NB4 (cell line): Measurements from ENCODE around the gene MOB3B.

ENCODE experiments used
- DNase-seq: peaks from one replicate; pipeline ENCODE4 v3.0.0; 2010; ENCODE audit warnings: low read depth
- H3K4me3 ChIP-seq: one replicate; pipeline ENCODE4 v1.5.1; 2011; ENCODE audit warnings: mild to moderate bottlenecking, low read depth, low read length, moderate library complexity
- CTCF ChIP-seq: IDR thresholded peaks from one replicate; pipeline ENCODE4 v1.5.1; 2012; ENCODE audit warnings: low read depth, low read length
- MAX ChIP-seq: IDR thresholded peaks from 2 replicates; pipeline ENCODE4 v1.6.1; 2011; ENCODE audit warnings: low read depth, low read length
- MYC ChIP-seq: IDR thresholded peaks from 2 replicates; pipeline ENCODE4 v1.6.1; 2011; ENCODE audit warnings: low read depth, low read length
- POLR2A ChIP-seq: IDR thresholded peaks from 2 replicates; pipeline ENCODE4 v1.6.1; 2011; ENCODE audit warnings: mild to moderate bottlenecking; ENCODE audit not compliant: insufficient read length; ENCODE audit errors: extremely low read depth

The MOB3B gene

GRCh38 chr9:27379311-27380251 is 150.0 kb downstream of the MOB3B start:
- no peak overlapping the region for H3K4me3 ChIP-seq
- no peak for TF ChIP-seq MYC
- TF ChIP-seq MAX, result no peak
- TF ChIP-seq CTCF, result no peak
- no peak for TF ChIP-seq POLR2A
- no peak for DNase-seq

DNA sequence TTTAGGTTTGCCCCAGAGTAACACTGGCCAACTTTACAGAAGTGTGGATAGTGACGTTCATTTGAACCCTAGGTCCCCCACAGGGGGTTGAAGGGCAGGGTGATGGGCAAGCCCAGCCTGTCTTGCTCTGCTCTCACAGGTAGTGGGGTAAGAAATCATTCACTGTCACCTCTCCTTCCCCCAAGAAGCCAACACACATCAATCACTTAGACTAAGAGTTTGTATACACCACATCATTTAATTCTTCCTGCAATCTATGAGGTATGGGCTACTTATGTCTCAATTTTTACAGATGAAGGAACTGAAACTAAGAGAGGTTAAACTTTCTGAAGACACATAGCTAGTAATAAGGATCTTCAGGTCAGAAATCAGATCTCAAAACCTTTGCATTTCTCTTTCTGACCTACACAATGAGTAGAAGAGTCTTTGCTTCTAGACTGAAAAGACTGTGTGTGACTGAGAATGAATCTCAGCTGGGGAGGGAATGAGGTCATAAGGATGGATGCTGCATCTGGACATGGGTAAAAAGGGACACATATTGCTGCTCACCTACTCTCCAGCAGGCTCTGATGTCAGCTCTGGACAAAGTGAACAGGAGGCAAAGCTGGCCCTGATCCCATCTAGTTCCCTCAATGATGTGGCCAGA is 151.7 kb downstream of the MOB3B start:
- no peak for DNase-seq
- H3K4me3 ChIP-seq, result no peak overlapping the region
- TF ChIP-seq MAX (no peak), MYC (no peak), POLR2A (no peak), CTCF (no peak)

GRCh38 chr9:27377147-27377807 is 152.3 kb downstream of the MOB3B start:
- no peak for TF ChIP-seq POLR2A
- TF ChIP-seq CTCF, result no peak
- no peak for DNase-seq
- H3K4me3 ChIP-seq, result no peak overlapping the region

DNA sequence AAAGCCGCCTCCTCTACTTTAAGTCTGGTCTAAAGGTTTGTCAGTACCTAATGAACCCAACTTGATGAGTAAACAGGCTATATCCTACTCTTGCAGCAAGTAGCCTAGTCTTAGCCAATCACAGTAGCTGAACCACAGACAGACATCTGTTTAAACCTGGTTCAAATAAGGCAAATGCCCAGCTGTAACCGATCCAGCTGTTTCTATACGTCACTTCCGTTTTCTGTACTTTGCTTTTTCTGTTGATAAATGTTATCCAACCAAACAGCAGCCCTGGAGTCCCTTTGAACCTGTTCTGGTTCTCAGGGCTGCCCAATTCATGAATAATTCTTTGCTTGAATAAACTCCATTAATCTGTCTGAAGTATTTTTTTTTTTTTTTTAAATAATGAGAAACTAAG is 155.8 kb downstream of the MOB3B start:
- no peak for DNase-seq
- H3K4me3 ChIP-seq, result no peak overlapping the region
- TF ChIP-seq MYC, result no peak
- TF ChIP-seq POLR2A, result no peak
- no peak for TF ChIP-seq MAX
- TF ChIP-seq CTCF, result no peak

GRCh38 chr9:27372615-27373014 is 157.0 kb downstream of the MOB3B start:
- no peak overlapping the region for H3K4me3 ChIP-seq
- no peak for DNase-seq
- TF ChIP-seq POLR2A (no peak), CTCF (no peak), MYC (no peak), MAX (no peak)
